ENCODE results near the gene DTNB.

DTNB gene

GRCh38 chr2:25374411-25374810 is 299.0 kb downstream of the DTNB start:
- ChIA-PET CTCF (interaction anchor here (0.6 to 11.1 kb wide), 6 partner anchors 8 to 47 kb away, joined by 3 to 184 read pairs (median 53); partner anchors contain the start of gene DNMT3A), POLR2A (no interaction called here)
- no peak for DNase-seq (ENCODE audit: low read depth, low spot score)
- H3K4me3 ChIP-seq (ENCODE audit: low read depth, low read length), result no peak overlapping the region
- no peak for TF ChIP-seq CTCF (IDR thresholded peaks at IDR 0.05; ENCODE audit: insufficient read depth, low read length, missing control alignments)

- CTCF ChIA-PET, result interaction anchor here (4.1 to 11.1 kb wide), 4 partner anchors 7 to 26 kb away, joined by 26 to 184 read pairs (median 83); no protein-coding TSS in a partner anchor
- DNase-seq (ENCODE audit: low read depth, low spot score), result no peak
- POLR2A ChIA-PET, result no interaction called here
- no peak overlapping the region for H3K4me3 ChIP-seq (ENCODE audit: low read depth, low read length)
- TF ChIP-seq CTCF (IDR thresholded peaks at IDR 0.05; ENCODE audit: insufficient read depth, low read length, missing control alignments), result no peak
Measured at GRCh38 chr2:25373269-25373981, 300.0 kb downstream of the DTNB start.

- ChIA-PET CTCF (interaction anchor here (11.1 kb wide), 1 partner anchor 12 kb away, joined by 184 read pairs; no protein-coding TSS in a partner anchor), POLR2A (no interaction called here)
- TF ChIP-seq CTCF (IDR thresholded peaks at IDR 0.05; ENCODE audit: insufficient read depth, low read length, missing control alignments), result no peak
- no peak overlapping the region for H3K4me3 ChIP-seq (ENCODE audit: low read depth, low read length)
- no peak for DNase-seq (ENCODE audit: low read depth, low spot score)
Measured at GRCh38 chr2:25372405-25373268, 300.7 kb downstream of the DTNB start.

GRCh38 chr2:25371253-25372241 is 301.8 kb downstream of the DTNB start:
- H3K4me3 ChIP-seq (ENCODE audit: low read depth, low read length), result no peak overlapping the region
- POLR2A ChIA-PET, result no interaction called here
- DNase-seq (ENCODE audit: low read depth, low spot score), result no peak
- no peak for TF ChIP-seq CTCF (IDR thresholded peaks at IDR 0.05; ENCODE audit: insufficient read depth, low read length, missing control alignments)
- CTCF ChIA-PET, result interaction anchor here (11.1 kb wide), 1 partner anchor 11 kb away, joined by 184 read pairs; no protein-coding TSS in a partner anchor

- no peak for TF ChIP-seq CTCF (IDR thresholded peaks at IDR 0.05; ENCODE audit: insufficient read depth, low read length, missing control alignments)
- no peak overlapping the region for H3K4me3 ChIP-seq (ENCODE audit: low read depth, low read length)
- ChIA-PET POLR2A (no interaction called here), CTCF (interaction anchor here (11.1 kb wide), 1 partner anchor 9 kb away, joined by 184 read pairs; no protein-coding TSS in a partner anchor)
- no peak for DNase-seq (ENCODE audit: low read depth, low spot score)
Measured at GRCh38 chr2:25369876-25370275, 303.5 kb downstream of the DTNB start.

Data from AG04449 (cell line).